Ovary (tissue), 9 donors: Measurements from ENCODE around the gene DMGDH. TPM values are rescaled to one million over a fixed set of nuclear protein-coding genes. Genes with fewer than 3 reads are reported as not detected.

Source experiments
- DNase-seq, 5 donors: peaks; one replicate each; pipeline ENCODE4 v3.0.0-alpha.2; 2019 to 2020
- H3K27ac ChIP-seq, 2 donors: fragments of 200-600 bp; one replicate each; pipeline versions ENCODE4 v1.5.1 to v1.8.0; 2019 to 2022
- H3K27me3 ChIP-seq: fragments of 200-600 bp; one replicate; pipeline ENCODE4 v1.8.0; 2022
- H3K36me3 ChIP-seq: fragments of 200-600 bp; sonication (generic); one replicate; pipeline ENCODE4 v1.5.1; 2019
- H3K4me1 ChIP-seq: one replicate; pipeline ENCODE4 v1.8.1; 2013; ENCODE audit warnings: mild to moderate bottlenecking, moderate library complexity; ENCODE audit not compliant: insufficient read depth
- H3K4me3 ChIP-seq: fragments of 200-600 bp; sonication (generic); one replicate; pipeline ENCODE4 v1.5.1; 2017
- H3K9me3 ChIP-seq, 2 donors: fragments of 200-600 bp in 1 of 2; sonication (generic) in 1 of 2; one replicate each; pipeline versions ENCODE4 v1.5.1 to v1.8.1; 2013 to 2019; ENCODE audit warnings: mild to moderate bottlenecking in 1 of 2, moderate library complexity in 1 of 2
- EP300 ChIP-seq: sonication (generic); formaldehyde crosslinking; IDR thresholded peaks from one replicate; pipeline ENCODE4 v1.6.1; 2017; ENCODE audit warnings: antibody characterized with exemption
- POLR2A ChIP-seq: fragments of 450-650 bp; IDR thresholded peaks from one replicate; pipeline ENCODE4 v1.6.1; 2017; ENCODE audit warnings: antibody characterized with exemption, mild to moderate bottlenecking, moderate library complexity
- WGBS, 3 donors: extraction: QIAGEN DNeasy Blood & Tissue Kit in 1 of 3; methylation state at CpG; one replicate each; pipeline versions ENCODE4 v1.1.5 to v1.1.7; 2013 to 2017; 5-methylcytosine and 5-hydroxymethylcytosine counted together
- intact Hi-C, 4 donors: fragments of 100-400 bp; cut with DNase I; formaldehyde crosslinking; loops; one replicate each; pipeline versions ENCODE4 v1.11.0 to v1.15.1; 2022 to 2023
- polyA plus RNA-seq, 2 donors: library from polyadenylated mRNA; stranded (reverse); fragments of 200-250 nt in 1 of 2; fragments of 350-450 nt in 1 of 2; fragmentation: Illumina TruSeq in 1 of 2; extraction: RNeasy Lipid Tissue Mini Kit (QIAGEN cat#74804) in 1 of 2; gene quantifications; one replicate each; pipeline ENCODE4 v1.2.3, GENCODE V29; 2013 to 2014
- total RNA-seq, 7 donors: library from RNA; depleted of rRNA in 2 of 7; stranded (reverse); fragments of >200 nt in 2 of 7; fragmentation: NEBNext Ultra II Directional in 3 of 7; extraction: Animal tissue kit (Norgen Biotek cat#: 25700) in 3 of 7; gene quantifications; one replicate each; pipeline versions ENCODE4 v1.1.0 to v1.2.4, GENCODE V29; 2016 to 2023
- TF ChIP-seq, protein P1 (sequence below), 3 donors: fragments of 450-650 bp in 2 of 3; fragments of 200-600 bp in 1 of 3; IDR thresholded peaks; one replicate each; pipeline versions ENCODE4 v1.5.1 to v1.8.0; 2016 to 2022; ENCODE audit warnings: antibody characterized with exemption in 3 of 3, mild to moderate bottlenecking in 1 of 3
- donor health status: DM: no; HTN: no; CAD: no; lungs with moderate emphysema.
- donor health status: DM: no; HTN: no; CAD: no.
- donor health status: Bipolar disorder and iron deficiency.
- donor health status: DM: yes; HTN: yes; CAD: no.
- donor health status: DM: no; HTN: no; CAD: no.
- donor health status: DM: yes; HTN: yes; CAD: no.

DMGDH gene
- total and polyA plus RNA-seq, 9 donors: 2.1 to 5.8 (median 4.2) TPM

DNA sequence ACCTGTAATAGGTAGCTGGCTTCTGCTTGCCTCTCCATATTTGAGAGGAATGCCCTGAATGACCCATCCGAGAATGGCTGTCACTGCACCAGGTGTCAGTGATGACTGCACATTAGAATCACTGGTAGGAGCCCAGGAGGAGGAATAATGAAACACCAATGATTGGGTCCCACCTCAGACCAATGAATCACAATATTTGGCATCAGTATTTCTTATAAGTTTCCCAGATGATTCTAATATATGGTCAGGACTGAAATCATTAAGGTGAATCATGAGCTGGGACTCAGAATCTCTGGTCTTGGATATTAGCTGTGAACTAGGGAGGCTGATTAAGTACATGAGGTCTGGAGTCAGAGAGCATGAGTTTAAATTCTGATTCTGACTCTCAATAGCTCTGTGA is 107.7 kb downstream of the DMGDH start:
- WGBS, 3 donors: 90 to 100% (median 100%) methylated on average over 1 of the region's 1 CpG
- TF ChIP-seq EP300 (no peak), POLR2A (no peak)
- TF ChIP-seq, protein P1, sequence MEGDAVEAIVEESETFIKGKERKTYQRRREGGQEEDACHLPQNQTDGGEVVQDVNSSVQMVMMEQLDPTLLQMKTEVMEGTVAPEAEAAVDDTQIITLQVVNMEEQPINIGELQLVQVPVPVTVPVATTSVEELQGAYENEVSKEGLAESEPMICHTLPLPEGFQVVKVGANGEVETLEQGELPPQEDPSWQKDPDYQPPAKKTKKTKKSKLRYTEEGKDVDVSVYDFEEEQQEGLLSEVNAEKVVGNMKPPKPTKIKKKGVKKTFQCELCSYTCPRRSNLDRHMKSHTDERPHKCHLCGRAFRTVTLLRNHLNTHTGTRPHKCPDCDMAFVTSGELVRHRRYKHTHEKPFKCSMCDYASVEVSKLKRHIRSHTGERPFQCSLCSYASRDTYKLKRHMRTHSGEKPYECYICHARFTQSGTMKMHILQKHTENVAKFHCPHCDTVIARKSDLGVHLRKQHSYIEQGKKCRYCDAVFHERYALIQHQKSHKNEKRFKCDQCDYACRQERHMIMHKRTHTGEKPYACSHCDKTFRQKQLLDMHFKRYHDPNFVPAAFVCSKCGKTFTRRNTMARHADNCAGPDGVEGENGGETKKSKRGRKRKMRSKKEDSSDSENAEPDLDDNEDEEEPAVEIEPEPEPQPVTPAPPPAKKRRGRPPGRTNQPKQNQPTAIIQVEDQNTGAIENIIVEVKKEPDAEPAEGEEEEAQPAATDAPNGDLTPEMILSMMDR (IDR thresholded peaks at IDR 0.05): no peak

GRCh38 chr5:78959767-78960166 is 109.7 kb downstream of the DMGDH start:
- no peak for DNase-seq
- no peaks in the 10 kb centered on the region for H3K9me3 ChIP-seq
- intact Hi-C loops: loop anchor here in 2 of 4 donors (10.0 kb wide), 1 partner anchor 495 kb away; no protein-coding TSS in a partner anchor

More for the DNA sequence above, 107.7 kb downstream of the DMGDH start:
- no peak overlapping the region for H3K27ac ChIP-seq
- H3K27me3 ChIP-seq: no peaks in the 10 kb centered on the region
- H3K4me3 ChIP-seq: no peak overlapping the region
- intact Hi-C loops: loop anchor here in 2 of 4 donors (10.0 kb wide), 1 partner anchor 497 kb away; no protein-coding TSS in a partner anchor
- no peaks in the 10 kb centered on the region for H3K36me3 ChIP-seq
- H3K4me1 ChIP-seq: no peaks in the 10 kb centered on the region
- H3K9me3 ChIP-seq: no peaks in the 10 kb centered on the region
- DNase-seq: no peak

DNA sequence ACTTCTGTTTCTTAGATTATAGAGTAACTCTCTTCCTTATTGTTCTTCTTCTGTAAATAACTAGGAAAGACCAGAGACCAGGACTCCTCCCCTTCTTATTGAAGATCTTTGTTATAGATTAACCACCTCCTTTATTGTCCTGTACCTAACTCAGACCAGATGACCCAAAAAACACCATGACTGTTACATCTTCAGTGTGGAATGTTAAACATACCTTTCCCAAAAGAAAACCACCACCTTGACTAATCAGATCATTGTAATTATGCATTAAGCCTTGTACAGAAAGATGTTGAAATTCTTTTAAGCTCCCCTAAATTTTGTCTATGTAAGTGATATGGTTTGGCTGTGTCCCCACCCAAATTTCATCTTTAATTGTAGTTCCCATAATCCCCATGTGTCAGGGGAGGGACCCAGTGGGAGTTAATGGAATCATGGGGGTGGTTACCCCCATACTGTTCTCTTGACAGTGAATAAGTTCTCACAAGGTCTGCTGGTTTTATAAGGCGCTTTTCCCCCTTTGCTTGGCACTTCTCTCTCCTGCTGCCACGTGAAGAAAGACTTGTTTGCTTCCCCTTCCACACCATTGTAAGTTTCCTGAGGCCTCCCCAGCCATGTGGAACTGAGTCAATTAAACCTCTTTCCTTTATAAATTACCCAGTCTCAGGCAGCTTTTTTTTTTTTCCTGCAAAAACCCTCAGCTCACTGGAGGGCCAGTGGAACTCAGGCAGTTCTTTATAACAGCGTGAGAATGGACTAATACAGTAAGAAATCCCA is 110.6 kb downstream of the DMGDH start:
- Histone ChIP-seq H3K36me3 (no peaks in the 10 kb centered on the region), H3K27ac (no peak overlapping the region), H3K27me3 (no peaks in the 10 kb centered on the region), H3K9me3 (no peaks in the 10 kb centered on the region), H3K4me1 (no peaks in the 10 kb centered on the region), H3K4me3 (no peak overlapping the region)
- intact Hi-C loops: no loop called here
- DNase-seq: no peak
- TF ChIP-seq, protein P1 (IDR thresholded peaks at IDR 0.05): no peak
- TF ChIP-seq POLR2A: no peak
- 75 to 90% (median 86%) methylated on average over 3 of the region's 3 CpGs for WGBS, 3 donors

More at GRCh38 chr5:78959767-78960166, 109.7 kb downstream of the DMGDH start:
- no peak overlapping the region for H3K4me3 ChIP-seq
- no peak for TF ChIP-seq POLR2A
- no peak for TF ChIP-seq EP300
- TF ChIP-seq, protein P1 (IDR thresholded peaks at IDR 0.05): no peak
- H3K36me3 ChIP-seq: no peaks in the 10 kb centered on the region
- no peak overlapping the region for H3K27ac ChIP-seq
- 69 to 86% (median 71%) methylated on average over 1 of the region's 1 CpG for WGBS, 3 donors
- H3K4me1 ChIP-seq: no peaks in the 10 kb centered on the region
- H3K27me3 ChIP-seq: no peaks in the 10 kb centered on the region

GRCh38 chr5:78956901-78957300 is 112.6 kb downstream of the DMGDH start:
- Histone ChIP-seq H3K36me3 (no peaks in the 10 kb centered on the region), H3K27me3 (no peaks in the 10 kb centered on the region), H3K4me1 (no peaks in the 10 kb centered on the region), H3K9me3 (no peaks in the 10 kb centered on the region), H3K27ac (no peak overlapping the region), H3K4me3 (no peak overlapping the region)
- DNase-seq: no peak
- TF ChIP-seq EP300 (no peak), POLR2A (no peak)
- TF ChIP-seq, protein P1 (IDR thresholded peaks at IDR 0.05): no peak
- WGBS, 3 donors: 56 to 74% (median 67%) methylated on average over 1 of the region's 1 CpG
- intact Hi-C loops: no loop called here
